Activated T-cell treated with anti-CD3 and anti-CD28 coated beads for 24 hours (primary cell): ENCODE measurements around the gene SYNE1.
"Not testable (repeated sequence)": the region's sequence is repeated elsewhere in the genome, so short reads cannot be mapped to it uniquely, and the experiment has no call there.

ENCODE experiments used
- DNase-seq: peaks from one replicate; pipeline ENCODE4 v3.0.0-alpha.2; 2020; ENCODE audit warnings: low read depth

The SYNE1 gene

DNA sequence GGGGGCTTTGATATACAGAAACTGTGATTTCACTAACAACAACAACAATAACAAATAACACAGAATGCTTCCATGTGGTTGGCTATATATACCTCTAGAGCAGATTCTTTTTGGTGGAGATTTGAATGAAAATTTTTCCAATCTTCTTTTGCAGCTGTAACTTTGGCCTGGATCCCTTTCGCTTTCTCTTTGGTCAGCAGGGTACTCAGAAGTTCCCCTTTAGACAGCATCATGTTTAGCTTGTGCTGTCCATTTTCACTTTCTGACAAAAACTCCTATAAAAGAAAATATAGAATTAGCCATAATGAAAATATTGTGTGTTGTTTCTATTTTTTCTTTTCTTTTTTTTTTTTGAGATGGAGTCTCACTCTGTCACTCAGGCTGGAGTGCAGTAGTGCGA is 264.2 kb downstream of the SYNE1 start:
- no peak for DNase-seq

GRCh38 chr6:152371775-152372174 is 265.4 kb downstream of the SYNE1 start:
- DNase-seq = no peak

DNA sequence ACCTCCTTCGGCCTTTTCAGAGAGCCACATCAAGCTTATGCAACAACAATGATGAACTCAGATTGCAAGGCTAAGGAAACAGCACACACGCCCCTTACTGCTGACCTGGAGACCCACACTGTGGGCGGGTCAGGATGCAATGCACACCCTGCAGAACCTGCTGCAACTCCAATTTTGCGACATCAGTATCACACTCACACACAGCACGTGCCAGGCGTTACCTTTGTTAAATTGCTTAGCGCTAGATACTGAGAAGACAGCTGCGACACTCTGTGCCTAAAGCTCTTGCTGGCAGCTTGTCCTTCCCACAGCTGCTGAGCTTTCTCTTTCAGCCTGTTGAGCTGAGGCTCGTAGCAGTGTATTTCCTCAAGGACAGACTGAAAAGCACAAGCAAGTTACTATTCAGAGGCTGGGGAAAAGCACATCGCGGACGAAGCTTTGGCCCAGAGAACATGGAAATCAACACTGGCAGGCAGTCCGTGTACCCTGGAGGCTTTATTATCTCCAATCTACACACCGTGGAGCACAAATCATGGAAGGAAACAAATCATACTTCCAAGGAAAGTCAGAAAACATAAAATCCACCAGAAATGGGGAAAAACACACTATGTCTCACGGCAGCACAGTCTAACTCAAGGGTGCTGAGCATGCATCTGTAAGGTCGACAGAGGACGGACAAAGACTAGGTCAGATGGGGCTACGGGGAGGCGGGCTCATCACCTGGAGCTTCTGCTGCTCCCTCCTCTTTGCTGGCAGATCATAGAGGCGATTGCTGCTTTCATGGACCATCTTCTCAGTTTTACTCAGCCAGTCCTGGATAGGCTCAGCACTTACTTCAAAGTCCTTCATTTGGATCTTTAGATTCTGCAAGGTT is 268.2 kb downstream of the SYNE1 start:
- DNase-seq = no peak

GRCh38 chr6:152364866-152365265 is 272.3 kb downstream of the SYNE1 start:
- no peak for DNase-seq

DNA sequence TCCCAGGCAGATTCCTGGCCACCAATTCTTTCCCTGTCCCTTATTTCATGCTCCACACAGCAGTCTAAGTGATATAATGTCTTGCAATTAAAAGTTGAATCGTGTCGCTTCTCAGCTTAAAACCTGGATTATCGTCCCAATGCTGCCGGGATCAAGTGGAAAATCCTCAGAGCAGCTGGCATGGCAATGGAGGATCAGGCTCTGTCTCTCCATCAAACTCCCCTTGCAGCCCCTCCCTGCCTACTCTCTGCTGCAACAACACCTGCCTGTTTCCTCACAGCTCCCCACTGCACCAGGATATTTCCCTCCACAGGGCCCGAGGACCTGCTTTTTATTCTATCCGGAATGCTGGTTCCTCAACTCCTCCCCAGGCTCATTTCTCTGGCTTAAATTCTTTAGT is 277.1 kb downstream of the SYNE1 start:
- DNase-seq = no peak

DNA sequence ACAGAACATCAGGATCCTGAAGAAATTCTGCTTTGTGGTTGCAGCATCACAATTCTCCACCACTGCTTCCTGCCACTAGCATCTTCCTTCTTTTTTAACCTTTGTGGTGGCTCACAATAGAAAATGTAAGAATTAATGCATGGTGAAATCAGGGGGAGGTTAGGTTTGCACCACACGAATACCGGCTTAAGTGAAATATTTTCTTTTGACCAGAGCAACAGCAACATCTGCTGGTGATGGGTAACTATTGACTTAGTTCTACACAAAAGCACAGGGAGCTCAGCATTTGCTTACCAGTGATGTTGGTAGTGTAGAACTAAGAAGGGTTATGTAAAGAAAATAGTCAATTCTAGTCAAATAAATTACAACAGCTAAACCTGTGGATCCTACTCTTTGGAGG is 280.5 kb downstream of the SYNE1 start:
- DNase-seq = no peak

- no peak for DNase-seq
Observed at GRCh38 chr6:152356016-152356415, 281.1 kb downstream of the SYNE1 start.

DNA sequence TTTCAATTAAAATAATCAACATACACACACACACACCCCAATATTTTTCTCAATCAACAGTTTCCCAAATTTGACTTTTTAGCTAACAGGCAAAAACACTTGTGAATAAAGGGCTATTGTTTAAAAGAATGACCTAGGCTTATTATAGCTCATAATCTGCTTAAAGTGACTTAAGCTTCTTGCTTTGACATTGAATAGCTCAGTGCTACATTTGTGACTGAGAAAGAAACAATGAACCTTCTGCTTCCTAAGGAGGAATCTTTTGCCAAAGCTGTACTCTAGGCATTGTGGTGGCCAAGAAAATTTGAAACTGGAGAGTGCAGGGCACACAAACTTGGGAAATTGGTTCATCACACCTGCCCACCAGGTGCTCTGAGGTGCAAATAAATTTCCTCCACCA is 282.0 kb downstream of the SYNE1 start:
- no peak for DNase-seq

DNA sequence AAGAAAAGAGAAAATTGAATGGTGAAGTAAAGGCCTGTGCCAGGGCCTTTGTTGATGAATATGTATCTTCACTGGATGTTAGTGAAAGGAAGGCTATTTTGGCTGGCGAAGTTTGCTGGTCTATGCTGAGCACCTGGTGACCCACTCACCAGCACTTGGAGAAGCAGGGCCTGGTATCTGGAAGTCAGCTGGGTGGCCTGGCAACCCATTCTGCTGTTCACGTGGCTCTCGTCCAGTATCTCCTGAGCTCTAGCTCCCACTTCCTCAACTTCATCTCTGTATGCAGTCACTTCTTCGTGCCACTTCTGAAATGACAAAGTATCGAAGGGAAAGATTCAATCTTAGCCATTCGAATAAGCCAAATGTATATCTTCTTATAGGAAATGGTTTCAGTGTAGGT is 283.7 kb downstream of the SYNE1 start:
- DNase-seq = no peak

- DNase-seq = no peak
Observed at GRCh38 chr6:152351742-152352141, 285.4 kb downstream of the SYNE1 start.

DNA sequence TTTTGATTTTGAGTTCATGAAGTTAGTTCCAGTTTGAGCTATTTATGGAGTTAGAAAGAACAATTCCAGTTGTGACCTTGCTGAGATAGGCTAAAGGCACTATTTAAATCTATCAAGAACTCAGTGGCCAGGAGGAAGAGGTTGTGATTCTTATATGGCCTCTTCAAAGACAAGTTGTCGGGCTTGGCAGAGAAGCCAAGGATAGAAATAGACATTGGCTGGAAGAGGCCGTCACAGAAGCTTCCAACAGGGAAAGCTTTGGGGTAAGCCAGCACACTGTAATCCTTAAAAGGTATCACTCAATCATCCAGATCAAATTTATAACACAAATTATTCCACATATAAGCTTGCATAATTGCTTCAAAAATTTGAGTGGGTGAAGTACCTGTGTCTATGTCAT is 286.1 kb downstream of the SYNE1 start:
- no peak for DNase-seq

DNA sequence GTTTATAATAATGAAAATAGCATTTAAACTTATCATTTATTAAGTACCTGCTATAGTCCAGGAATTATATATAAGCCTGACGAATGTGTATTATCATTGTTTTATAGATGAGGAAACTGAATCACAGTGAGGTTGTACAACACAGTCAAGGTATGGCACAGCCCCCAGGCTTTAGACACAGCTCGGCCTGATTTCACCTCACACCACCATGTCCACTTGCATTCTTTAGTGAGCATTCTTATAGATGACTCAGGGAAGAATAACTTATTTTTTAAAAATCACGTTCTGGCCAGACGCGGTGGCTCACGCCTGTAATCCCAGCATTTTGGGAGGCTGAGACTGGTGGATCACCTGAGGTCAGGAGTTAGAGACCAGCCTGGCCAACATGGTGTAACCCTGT is 289.0 kb downstream of the SYNE1 start:
- DNase-seq = no peak

- DNase-seq = no peak
Observed at GRCh38 chr6:152343735-152344360, 293.3 kb downstream of the SYNE1 start.

DNA sequence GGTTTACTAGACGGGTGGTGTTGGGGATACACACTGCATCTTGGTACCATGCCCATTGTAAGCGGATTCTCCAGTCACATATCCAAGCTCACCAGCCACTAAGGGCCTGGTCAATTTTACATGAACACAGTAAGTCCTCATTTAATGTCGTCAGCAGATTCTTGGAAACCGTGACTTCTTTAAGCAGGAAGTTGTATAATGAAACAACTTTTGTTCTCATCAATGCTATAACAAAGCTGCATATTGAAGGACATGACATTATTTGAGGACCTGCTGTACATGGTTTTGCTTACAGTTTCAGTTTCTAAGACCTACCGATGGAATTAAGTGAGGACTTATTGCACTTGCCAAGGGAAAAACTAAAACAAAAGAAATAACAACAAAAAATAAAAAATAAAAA is 295.6 kb downstream of the SYNE1 start:
- no peak for DNase-seq

GRCh38 chr6:152338335-152339125 is 298.6 kb downstream of the SYNE1 start:
- peak; percentile 36 for DNase-seq

GRCh38 chr6:152334555-152334954 is 302.6 kb downstream of the SYNE1 start:
- DNase-seq = no peak

DNA sequence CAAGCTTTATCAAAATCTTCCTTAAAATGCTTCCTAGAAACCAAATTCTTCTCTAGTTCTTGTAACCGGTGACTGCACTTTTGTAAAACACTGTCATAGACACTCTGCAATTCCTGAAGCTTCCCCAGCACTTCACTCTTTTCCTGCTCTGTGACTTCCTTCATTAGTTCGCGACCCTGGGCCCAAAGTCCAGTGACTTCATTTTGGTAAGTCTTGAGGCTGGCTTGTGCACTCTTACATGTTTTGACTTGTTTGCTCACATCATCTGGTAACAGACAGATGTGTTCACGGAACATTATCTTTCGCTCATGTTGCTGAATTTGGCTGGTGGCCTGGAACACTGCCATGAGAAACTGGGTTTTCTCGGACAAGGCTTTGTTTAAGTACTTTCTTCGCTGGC is 306.2 kb downstream of the SYNE1 start:
- no peak for DNase-seq

DNA sequence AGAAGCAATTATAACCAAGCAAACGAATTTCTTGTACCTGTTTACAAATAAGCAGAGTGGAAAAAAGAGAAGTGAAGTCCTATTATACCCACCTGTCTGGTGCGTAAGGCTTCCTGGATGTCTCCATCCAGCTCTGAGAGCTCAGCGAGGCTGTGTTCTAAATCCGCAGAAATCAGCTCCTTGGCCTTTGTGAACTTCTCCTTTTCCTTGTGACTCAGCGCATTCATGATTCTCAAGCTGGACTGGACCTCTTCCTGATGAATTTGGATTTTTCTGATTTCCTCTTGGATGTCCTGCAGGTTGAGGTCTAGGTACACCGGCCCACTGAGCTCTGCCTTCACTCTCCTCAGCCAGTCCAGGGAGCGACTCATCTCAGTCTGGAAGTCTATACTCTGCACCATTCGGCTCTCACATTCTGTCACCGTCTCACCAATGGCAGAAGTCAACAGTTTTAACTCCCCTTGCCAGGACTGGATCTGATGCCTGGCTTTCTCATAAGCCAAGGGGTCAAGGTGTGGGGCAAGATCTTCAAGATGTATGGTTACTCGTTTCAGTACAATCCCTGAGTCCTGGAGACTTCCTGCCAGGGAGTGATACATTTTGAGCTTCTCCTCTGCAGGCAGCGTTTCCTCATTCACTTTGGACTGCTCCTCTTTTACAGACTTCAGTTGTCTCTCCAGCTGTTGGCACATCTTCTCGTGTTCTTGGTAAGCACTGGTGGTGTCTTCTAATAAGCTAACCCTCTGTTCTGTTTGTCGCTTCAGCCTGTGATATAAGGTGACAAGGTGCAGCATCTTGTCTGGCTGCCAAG is 307.3 kb downstream of the SYNE1 start:
- DNase-seq = no peak

DNA sequence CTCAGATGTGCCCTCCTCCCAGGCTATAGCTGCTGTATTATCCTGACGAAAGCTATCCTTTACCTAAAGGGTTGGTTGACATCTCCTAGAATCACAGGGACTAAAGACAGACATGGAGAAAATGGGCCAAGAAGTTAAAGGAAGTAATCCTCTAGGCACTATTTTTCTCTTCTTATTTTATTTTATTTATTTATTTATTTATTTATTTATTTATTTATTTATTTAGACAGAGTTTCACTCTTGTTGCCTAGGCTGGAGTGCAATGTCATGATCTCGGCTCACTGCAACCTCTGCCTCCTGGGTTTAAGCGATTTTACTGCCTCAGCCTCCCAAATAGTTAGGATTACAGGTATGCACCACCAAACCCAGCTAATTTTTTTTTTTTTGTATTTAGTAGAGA is 309.0 kb downstream of the SYNE1 start:
- not testable (repeated sequence) for DNase-seq

- no peak for DNase-seq
Observed at GRCh38 chr6:152323376-152323775, 313.8 kb downstream of the SYNE1 start.

GRCh38 chr6:152318278-152318677 is 318.9 kb downstream of the SYNE1 start:
- DNase-seq = no peak

GRCh38 chr6:152316024-152316423 is 321.1 kb downstream of the SYNE1 start:
- DNase-seq = no peak
